ENCODE measurements around the gene ABCE1. TPM values are rescaled to one million over a fixed set of nuclear protein-coding genes. Genes with fewer than 3 reads are reported as not detected.

The ABCE1 gene
- polyA plus RNA-seq, 1 donor (not counting 4 experiments of a cell fraction or from before 2014, with no cell fraction given): 110 TPM

GRCh38 chr4:145156986-145157385 is 58.9 kb downstream of the ABCE1 start:
- H3K9me1 ChIP-seq (ENCODE audit: control insufficient read depth, extremely low read depth, insufficient read depth, low read length): no peaks in the 10 kb centered on the region
- no peak overlapping the region for H3K4me2 ChIP-seq (ENCODE audit: control insufficient read depth, extremely low read depth, insufficient read depth, low read depth, low read length)
- H3K4me1 ChIP-seq (ENCODE audit: control insufficient read depth, extremely low read depth, insufficient read depth, low read length): no peaks in the 10 kb centered on the region
- dilution Hi-C loops (cut with MboI; ENCODE audit: extremely low pct_ligation_motif_present, low sequenced_read_pairs): no loop called here
- no peak overlapping the region for H3K4me3 ChIP-seq (ENCODE audit: control insufficient read depth in 2 of 3, extremely low read depth in 1 of 3, insufficient read depth in 2 of 3, low read depth in 1 of 3, low read length in 3 of 3)
- TF ChIP-seq EZH2 (IDR thresholded peaks at IDR 0.05; ENCODE audit: low read length) (no peak), CTCF (optimal IDR thresholded peaks at IDR 0.05 in 1 of 3, IDR thresholded peaks at IDR 0.05 in 1 of 3, conservative IDR thresholded peaks at IDR 0.05 in 1 of 3; ENCODE audit: extremely low read depth in 1 of 3, insufficient read depth in 2 of 3, low read length in 3 of 3) (no peak)
- H3K27me3 ChIP-seq (ENCODE audit: control insufficient read depth, extremely low read depth, insufficient read depth, low read length): no peaks in the 10 kb centered on the region
- no peaks in the 10 kb centered on the region for H4K20me1 ChIP-seq (ENCODE audit: control insufficient read depth, extremely low read depth, insufficient read depth, low read length)
- H3K79me2 ChIP-seq (ENCODE audit: control insufficient read depth, insufficient read depth, low read length): peaks cover 20% of the 10 kb centered on the region
- no peak overlapping the region for H2AFZ ChIP-seq (ENCODE audit: control insufficient read depth, low read length)
- no peak overlapping the region for H3K9ac ChIP-seq (ENCODE audit: control insufficient read depth, extremely low read depth, insufficient read depth, low read length)
- H3K9me3 ChIP-seq (ENCODE audit: control insufficient read depth, low read depth, low read length): no peaks in the 10 kb centered on the region
- peaks cover 6 to 8% of the 10 kb centered on the region in 2 experiments for H3K36me3 ChIP-seq (ENCODE audit: control insufficient read depth in 2 of 2, extremely low read depth in 1 of 2, insufficient read depth in 2 of 2, low read length in 2 of 2)
- no peak for DNase-seq (ENCODE audit: low read depth, low spot score)
- H3K27ac ChIP-seq (ENCODE audit: control insufficient read depth, insufficient read depth, low read length): no peak overlapping the region
- FAIRE-seq: no peak

DNA sequence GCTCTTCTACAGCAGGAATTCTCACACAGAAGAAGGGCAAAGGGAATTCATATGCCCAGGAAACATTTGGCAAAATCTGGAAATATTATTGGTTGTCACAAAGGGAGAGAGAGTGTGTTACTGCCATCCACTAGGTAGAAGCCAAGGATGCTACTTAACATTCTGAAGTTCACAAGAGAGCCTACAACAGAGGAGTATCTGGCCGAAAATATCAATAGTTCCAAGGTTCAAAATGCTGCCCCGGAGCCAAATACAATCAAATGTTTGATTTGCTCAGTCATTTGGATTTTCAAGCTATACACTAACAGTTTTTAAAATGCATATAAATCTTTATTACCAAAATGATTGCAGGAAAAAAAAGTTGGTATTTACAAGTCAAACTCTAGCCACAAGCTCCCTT is 63.4 kb downstream of the ABCE1 start:
- Histone ChIP-seq H3K4me3 (ENCODE audit: control insufficient read depth in 2 of 3, extremely low read depth in 1 of 3, insufficient read depth in 2 of 3, low read depth in 1 of 3, low read length in 3 of 3) (no peak overlapping the region), H4K20me1 (ENCODE audit: control insufficient read depth, extremely low read depth, insufficient read depth, low read length) (no peaks in the 10 kb centered on the region), H3K27ac (ENCODE audit: control insufficient read depth, insufficient read depth, low read length) (no peak overlapping the region), H3K9me1 (ENCODE audit: control insufficient read depth, extremely low read depth, insufficient read depth, low read length) (no peaks in the 10 kb centered on the region), H3K79me2 (ENCODE audit: control insufficient read depth, insufficient read depth, low read length) (peaks cover 21% of the 10 kb centered on the region), H2AFZ (ENCODE audit: control insufficient read depth, low read length) (no peak overlapping the region), H3K9ac (ENCODE audit: control insufficient read depth, extremely low read depth, insufficient read depth, low read length) (no peak overlapping the region), H3K9me3 (ENCODE audit: control insufficient read depth, low read depth, low read length) (no peaks in the 10 kb centered on the region), H3K4me2 (ENCODE audit: control insufficient read depth, extremely low read depth, insufficient read depth, low read depth, low read length) (no peak overlapping the region), H3K4me1 (ENCODE audit: control insufficient read depth, extremely low read depth, insufficient read depth, low read length) (no peaks in the 10 kb centered on the region), H3K36me3 (ENCODE audit: control insufficient read depth in 2 of 2, extremely low read depth in 1 of 2, insufficient read depth in 2 of 2, low read length in 2 of 2) (peaks cover 4 to 6% of the 10 kb centered on the region in 2 experiments), H3K27me3 (ENCODE audit: control insufficient read depth, extremely low read depth, insufficient read depth, low read length) (no peaks in the 10 kb centered on the region)
- no peak for TF ChIP-seq EZH2 (IDR thresholded peaks at IDR 0.05; ENCODE audit: low read length)
- no peak for TF ChIP-seq CTCF (optimal IDR thresholded peaks at IDR 0.05 in 1 of 3, IDR thresholded peaks at IDR 0.05 in 1 of 3, conservative IDR thresholded peaks at IDR 0.05 in 1 of 3; ENCODE audit: extremely low read depth in 1 of 3, insufficient read depth in 2 of 3, low read length in 3 of 3)
- dilution Hi-C loops (cut with MboI; ENCODE audit: extremely low pct_ligation_motif_present, low sequenced_read_pairs): no loop called here
- FAIRE-seq: no peak
- DNase-seq (ENCODE audit: low read depth, low spot score): no peak
